RPMI7951 (cell line): ENCODE data around the gene AGPAT2. TPM values are rescaled to one million over a fixed set of nuclear protein-coding genes. Genes with fewer than 3 reads are reported as not detected.
A peak's percentile ranks its signal among the peaks of the same experiment; 100 is the strongest.
"Not testable (repeated sequence)": the region's sequence is repeated elsewhere in the genome, so short reads cannot be mapped to it uniquely, and the experiment has no call there.

Experiments used
- DNase-seq: peaks from one replicate; pipeline ENCODE4 v3.0.0-alpha.2; 2012; ENCODE audit warnings: low read depth
- total RNA-seq: library from RNA; depleted of rRNA; stranded (reverse); fragments of >200 nt; shearing (Covaris generic); gene quantifications from 2 replicates; pipeline ENCODE4 v1.2.3, GENCODE V29; 2014

AGPAT2 gene
- total RNA-seq, 1 experiment from 2014 or later: 20.4 TPM

GRCh38 chr9:136646827-136647711, 40.2 kb downstream of the AGPAT2 start:
- no peak for DNase-seq

- no peak for DNase-seq
These were observed 41.1 kb downstream of the AGPAT2 start for GRCh38 chr9:136645903-136646754.

GRCh38 chr9:136645352-136645902, 41.8 kb downstream of the AGPAT2 start:
- no peak for DNase-seq

GRCh38 chr9:136644593-136645351, 42.5 kb downstream of the AGPAT2 start:
- peak; percentile 37 for DNase-seq

- DNase-seq: peak; percentile 70
These were observed 43.0 kb downstream of the AGPAT2 start for GRCh38 chr9:136644343-136644592.

- no peak for DNase-seq
These were observed 43.5 kb downstream of the AGPAT2 start for GRCh38 chr9:136643596-136644342.

GRCh38 chr9:136642439-136642921, 44.8 kb downstream of the AGPAT2 start:
- no peak for DNase-seq

GRCh38 chr9:136640171-136641111, 46.8 kb downstream of the AGPAT2 start:
- DNase-seq: no peak

- DNase-seq: peak; percentile 90
These were observed 52.4 kb downstream of the AGPAT2 start for GRCh38 chr9:136634904-136635303.

GRCh38 chr9:136632491-136633106, 54.7 kb downstream of the AGPAT2 start:
- not testable (repeated sequence) for DNase-seq

GRCh38 chr9:136632072-136632471, 55.2 kb downstream of the AGPAT2 start:
- not testable (repeated sequence) for DNase-seq

- peak; percentile 66 for DNase-seq
These were observed 55.9 kb downstream of the AGPAT2 start for GRCh38 chr9:136631038-136632000.

- no peak for DNase-seq
These were observed 56.6 kb downstream of the AGPAT2 start for GRCh38 chr9:136630662-136630992.

- peak; percentile 22 for DNase-seq
These were observed 57.2 kb downstream of the AGPAT2 start for GRCh38 chr9:136629879-136630661.

- DNase-seq: no peak
These were observed 58.0 kb downstream of the AGPAT2 start for GRCh38 chr9:136629001-136629878.

- no peak for DNase-seq
These were observed 59.0 kb downstream of the AGPAT2 start for GRCh38 chr9:136628268-136628667.
